Measurements from ENCODE around the gene POLG.

POLG gene

GRCh38 chr15:89322822-89323221, 11.8 kb downstream of the POLG start:
- no peak for TF ChIP-seq CTCF (IDR thresholded peaks at IDR 0.05)
- no peak overlapping the region for H3K27ac ChIP-seq
- H3K4me3 ChIP-seq, result no peak overlapping the region
- no peak for DNase-seq (ENCODE audit: low spot score)

- no peak for TF ChIP-seq CTCF (IDR thresholded peaks at IDR 0.05)
- DNase-seq (ENCODE audit: low spot score), result no peak
- Histone ChIP-seq H3K4me3 (no peak overlapping the region), H3K27ac (no peak overlapping the region)
These were observed 12.9 kb downstream of the POLG start for GRCh38 chr15:89321521-89322410.

- TF ChIP-seq CTCF (IDR thresholded peaks at IDR 0.05), result no peak
- no peak overlapping the region for H3K4me3 ChIP-seq
- no peak for DNase-seq (ENCODE audit: low spot score)
- H3K27ac ChIP-seq, result no peak overlapping the region
These were observed 14.4 kb downstream of the POLG start for GRCh38 chr15:89320200-89320599.

GRCh38 chr15:89319678-89320077, 14.9 kb downstream of the POLG start:
- Histone ChIP-seq H3K27ac (no peak overlapping the region), H3K4me3 (no peak overlapping the region)
- no peak for DNase-seq (ENCODE audit: low spot score)
- TF ChIP-seq CTCF (IDR thresholded peaks at IDR 0.05), result no peak

- DNase-seq (ENCODE audit: low spot score), result no peak
These were observed 17.4 kb downstream of the POLG start for GRCh38 chr15:89317186-89317720.

GRCh38 chr15:89316504-89316903, 18.1 kb downstream of the POLG start:
- Histone ChIP-seq H3K27ac (no peak overlapping the region), H3K4me3 (no peak overlapping the region)
- DNase-seq (ENCODE audit: low spot score), result no peak
- TF ChIP-seq CTCF (IDR thresholded peaks at IDR 0.05), result no peak

More at GRCh38 chr15:89317186-89317720, 17.4 kb downstream of the POLG start:
- no peak for TF ChIP-seq CTCF (IDR thresholded peaks at IDR 0.05)
- Histone ChIP-seq H3K27ac (no peak overlapping the region), H3K4me3 (no peak overlapping the region)

All from coronary artery (tissue), 2 donors.